ENCODE data around the gene DNASE1L1.
A peak's percentile ranks its signal among the peaks of the same experiment; 100 is the strongest.

DNASE1L1 gene

DNA sequence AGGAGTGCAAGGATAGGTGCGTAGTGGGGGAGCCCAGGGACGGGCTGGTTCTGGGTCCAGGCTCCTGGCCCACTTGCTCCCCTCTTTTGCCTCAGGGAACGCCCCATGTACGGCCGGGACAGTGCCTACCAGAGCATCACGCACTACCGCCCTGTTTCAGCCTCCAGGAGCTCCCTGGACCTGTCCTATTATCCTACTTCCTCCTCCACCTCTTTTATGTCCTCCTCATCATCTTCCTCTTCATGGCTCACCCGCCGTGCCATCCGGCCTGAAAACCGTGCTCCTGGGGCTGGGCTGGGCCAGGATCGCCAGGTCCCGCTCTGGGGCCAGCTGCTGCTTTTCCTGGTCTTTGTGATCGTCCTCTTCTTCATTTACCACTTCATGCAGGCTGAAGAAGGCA is 28.3 kb downstream of the DNASE1L1 start:
- no peak for DNase-seq

DNA sequence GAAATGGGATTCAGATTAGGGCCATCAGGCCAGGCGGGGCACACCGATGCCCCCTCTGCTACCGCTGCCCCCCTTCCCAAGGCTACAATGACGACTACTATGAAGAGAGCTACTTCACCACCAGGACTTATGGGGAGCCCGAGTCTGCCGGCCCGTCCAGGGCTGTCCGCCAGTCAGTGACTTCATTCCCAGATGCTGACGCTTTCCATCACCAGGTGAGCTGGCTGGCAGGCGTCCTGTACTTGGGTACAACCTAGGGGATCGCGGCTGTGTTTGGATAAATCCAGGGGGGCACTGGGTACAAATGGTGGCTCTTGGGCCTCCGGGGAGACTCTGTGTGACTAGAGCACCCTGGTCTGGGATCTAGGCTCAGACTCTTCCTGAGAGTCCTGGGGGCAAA is 28.9 kb downstream of the DNASE1L1 start:
- DNase-seq = peak; percentile 17

DNA sequence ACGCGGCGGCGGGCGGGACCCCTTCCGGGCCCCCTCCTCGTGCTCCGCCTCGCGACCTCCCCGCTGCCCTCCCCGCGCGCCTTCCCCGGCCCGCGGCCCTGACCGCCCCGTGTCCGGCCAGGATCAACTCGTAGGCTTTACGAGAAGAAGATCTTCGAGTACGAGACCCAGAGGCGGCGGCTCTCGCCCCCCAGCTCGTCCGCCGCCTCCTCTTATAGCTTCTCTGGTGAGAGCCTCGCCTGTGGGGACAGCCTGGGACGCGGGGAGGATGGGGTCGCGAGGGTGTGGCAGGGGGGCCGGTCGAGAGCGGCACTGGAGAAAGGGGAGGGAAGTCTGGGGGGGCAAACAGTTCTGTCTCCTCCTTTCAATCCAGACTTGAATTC is 29.5 kb downstream of the DNASE1L1 start:
- DNase-seq = peak; percentile 0

DNA sequence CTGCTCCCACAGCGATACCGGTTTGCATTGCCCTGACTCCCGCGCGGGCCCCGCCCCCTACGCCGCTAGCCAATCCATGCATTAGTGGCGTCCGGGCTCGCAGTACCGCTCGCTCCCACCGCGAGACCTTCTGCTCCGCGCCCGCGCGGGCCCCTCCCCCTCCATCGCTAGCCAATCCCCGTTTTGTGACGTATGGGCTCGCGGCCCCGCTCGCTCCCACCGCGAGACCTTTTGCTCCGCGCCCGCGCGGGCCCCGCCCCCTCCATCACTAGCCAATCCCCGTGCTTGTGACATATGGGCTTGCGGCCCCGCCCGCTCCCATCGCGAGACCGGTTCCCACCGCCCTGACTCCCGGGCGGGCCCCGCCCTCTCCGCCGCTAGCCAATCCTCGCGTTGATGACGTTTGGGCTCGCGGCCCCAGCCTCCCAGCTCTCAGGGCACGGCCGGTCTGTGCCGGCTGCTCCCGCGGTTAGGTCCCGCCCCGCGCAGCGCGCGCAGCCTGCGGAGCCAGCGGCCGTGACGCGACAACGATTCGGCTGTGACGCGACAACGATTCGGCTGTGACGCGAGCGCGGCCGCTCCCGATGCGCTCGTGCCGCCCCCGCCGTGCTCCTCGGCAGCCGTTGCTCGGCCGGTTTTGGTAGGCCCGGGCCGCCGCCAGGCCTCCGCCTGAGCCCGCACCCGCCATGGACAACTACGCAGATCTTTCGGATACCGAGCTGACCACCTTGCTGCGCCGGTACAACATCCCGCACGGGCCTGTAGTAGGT is 30.1 kb downstream of the DNASE1L1 start, which contains the start of gene EMD:
Gene EMD (plus strand): TSS at position 497 of the 770 bp plus-strand sequence. CDS start 190 bp downstream, at position 687.
- peak; percentile 96 for DNase-seq

- peak; percentile 42 for DNase-seq
Observed at GRCh38 chrX:154378059-154378798, 30.8 kb downstream of the DNASE1L1 start.

DNA sequence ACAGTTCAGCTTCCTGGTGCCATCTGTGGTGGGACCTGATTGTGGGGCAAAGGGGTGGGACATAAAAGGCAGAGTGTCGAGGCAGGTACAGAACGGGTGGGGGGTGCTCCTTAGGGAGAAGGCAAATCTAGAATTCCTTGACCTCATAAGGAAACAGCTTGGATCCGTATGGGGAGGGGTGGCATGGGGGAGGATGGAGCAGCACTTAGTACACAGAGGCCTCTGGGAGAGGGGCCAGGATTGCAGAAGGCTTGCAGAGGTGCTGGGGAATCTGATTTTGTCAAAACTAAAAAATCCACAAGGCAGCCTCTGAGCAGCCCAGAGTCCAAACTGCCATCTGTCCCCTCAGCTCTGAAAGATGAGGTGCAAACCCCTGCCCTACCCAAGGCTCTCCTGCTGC is 32.3 kb downstream of the DNASE1L1 start:
- no peak for DNase-seq

- no peak for DNase-seq
Observed at GRCh38 chrX:154375156-154375504, 33.9 kb downstream of the DNASE1L1 start.

DNA sequence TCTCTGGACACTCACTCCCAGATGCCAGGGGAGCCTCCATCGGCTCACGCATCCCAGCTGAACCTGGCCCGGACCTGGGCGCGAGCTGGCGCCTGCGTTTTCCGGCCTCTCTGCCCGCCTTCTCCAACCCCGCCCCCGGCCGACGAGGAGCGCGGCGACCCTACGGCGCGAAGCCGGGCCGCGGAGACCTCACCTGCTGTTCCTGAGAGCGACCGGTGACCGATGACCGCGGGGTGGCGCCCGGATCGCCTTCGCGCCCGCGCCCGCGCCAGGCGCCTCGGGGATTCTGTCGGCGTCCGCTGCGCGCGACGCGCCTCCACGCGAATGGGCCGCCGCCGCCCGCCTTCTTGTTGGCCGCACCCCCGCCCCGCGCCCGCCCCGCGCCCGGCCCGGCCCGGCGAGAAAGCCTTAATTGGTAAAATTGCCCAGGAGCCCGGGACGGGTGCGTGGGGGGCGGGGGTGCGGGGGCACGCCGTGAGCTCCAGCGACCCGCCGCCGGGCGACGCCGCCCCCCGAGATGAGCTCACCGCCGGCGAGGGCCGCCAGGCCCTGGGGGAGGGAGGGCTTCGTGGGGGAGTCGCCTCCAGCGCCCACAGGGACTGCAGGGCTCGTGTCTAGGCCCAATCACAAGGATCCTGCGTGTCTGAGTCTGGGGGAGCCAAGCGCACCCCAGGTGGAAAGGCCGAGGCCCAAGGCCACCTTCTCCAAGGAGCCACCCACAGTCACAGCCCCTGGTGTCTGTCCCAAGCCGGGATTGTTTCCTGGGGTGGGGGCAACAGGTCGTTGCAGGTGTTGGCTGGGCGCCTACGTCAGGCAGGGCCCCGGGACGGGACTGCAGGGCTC is 34.5 kb downstream of the DNASE1L1 start, which contains the start of gene FLNA:
Gene FLNA (minus strand): TSS at position 322 of the 843 bp plus-strand sequence. CDS start 3,389 bp downstream, outside the sequence.
- no peak for DNase-seq

DNA sequence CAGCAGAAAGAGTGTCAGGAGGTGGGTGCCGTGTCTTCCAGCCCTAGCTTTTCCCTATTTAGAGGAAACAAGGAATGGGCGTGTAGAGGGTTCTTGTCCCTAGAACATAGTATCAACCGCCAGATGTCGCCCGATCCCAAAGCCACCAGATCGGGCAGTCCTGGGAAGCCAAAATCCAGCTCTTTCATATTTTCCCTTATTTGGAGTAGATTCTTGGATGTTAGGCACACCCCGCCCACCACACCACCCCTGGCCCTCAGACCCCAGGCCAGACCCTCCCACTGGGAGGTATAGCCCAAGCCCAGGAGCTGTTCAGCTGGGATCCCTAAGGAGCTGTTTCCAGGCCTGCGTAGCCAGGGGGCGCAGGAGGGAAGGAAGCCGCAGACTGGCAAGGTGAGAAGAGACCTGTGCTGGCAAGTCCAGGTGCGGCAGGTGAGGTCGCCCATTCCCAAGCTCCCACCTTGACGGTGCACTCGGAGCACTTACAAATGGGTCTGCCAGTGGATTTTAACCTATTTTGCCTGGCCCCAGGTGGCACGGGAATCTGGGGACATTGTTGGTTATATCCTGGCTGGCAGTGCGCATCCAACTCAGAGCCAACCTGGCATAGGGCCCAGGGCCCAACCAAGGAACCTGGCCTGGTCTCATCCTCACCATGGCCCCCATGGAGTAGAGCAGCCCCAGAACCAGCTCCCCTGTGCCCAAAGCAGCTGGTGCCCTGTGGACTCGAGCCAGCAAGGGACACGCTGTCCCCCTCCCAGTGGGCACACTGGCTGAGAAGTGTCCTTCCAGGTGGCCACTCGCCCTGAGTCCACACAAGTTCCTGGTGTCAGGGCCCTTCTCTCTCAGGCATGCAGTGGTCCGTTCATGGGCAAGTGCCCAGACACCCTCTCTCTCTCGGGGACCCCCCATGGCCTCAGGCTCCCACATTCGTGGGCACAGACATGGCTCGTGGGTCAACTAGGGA is 35.4 kb downstream of the DNASE1L1 start:
- peak; percentile 81 for DNase-seq

- peak; percentile 69 for DNase-seq
Observed at GRCh38 chrX:154372612-154373022, 36.4 kb downstream of the DNASE1L1 start.

DNA sequence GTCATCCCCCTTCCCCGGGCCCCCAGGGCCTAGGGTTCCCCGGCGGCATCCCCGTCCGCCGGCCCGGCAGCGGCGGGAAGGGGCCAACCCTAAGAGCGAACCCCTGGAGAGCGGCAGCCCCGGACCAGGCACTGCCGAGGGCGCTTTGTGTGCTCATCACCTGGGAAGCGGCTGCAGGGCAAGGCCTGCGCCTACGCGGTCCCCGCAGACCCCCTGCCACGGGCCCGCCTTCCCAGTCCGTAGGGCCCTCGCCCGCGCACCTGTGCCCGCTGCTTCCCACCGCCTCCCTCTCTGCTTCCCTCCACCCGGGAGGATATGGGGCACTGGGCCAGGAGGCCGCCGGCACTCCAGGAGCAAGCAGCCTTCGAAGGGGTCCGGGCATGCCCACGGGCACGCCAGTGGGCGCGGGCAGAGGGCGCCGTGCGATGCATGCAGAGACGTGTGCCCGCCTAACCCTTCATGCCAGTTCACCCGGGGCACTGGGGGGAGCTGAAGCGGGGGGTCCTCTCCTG is 37.2 kb downstream of the DNASE1L1 start:
- no peak for DNase-seq

DNA sequence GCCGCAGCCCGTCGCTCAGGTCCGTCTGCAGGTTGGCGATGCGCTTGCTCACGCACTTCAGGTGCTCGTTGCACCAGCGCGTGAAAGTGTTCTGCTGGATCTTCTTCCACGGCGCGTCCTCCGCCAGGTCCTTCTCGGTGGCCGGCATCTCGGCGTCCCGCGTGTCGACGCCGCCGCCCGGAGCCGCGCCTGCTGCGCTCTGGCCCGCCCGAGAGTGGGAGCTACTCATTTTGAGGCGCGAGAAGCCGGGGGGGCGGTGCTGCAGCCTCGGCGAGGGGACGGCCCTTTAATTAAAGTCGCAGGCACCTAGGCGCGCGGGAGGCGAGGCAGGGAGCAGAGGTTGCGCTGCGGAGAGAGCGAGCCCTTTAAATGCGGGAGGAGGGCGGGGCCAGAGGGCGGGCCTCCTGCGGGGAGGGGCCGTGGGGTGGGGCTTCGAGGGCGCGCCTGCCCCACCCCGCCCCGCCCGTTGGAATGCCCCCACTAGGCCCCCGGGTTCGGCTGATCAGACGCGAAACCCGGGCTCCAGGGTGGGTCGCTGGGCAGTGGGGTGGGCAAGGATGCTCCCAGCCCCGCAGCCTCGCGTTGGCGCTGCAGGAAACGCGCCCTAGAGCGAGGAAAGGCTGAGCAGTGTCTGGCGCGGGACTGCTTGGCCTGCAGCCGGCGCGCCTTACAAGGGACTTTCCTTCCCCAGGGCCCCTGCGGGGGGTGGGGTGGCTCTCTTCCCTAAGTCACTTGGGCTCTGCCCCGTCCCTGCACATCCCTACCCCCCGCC is 37.9 kb downstream of the DNASE1L1 start:
- DNase-seq = peak; percentile 91

- no peak for DNase-seq
Observed at GRCh38 chrX:154370300-154371016, 38.6 kb downstream of the DNASE1L1 start.

DNA sequence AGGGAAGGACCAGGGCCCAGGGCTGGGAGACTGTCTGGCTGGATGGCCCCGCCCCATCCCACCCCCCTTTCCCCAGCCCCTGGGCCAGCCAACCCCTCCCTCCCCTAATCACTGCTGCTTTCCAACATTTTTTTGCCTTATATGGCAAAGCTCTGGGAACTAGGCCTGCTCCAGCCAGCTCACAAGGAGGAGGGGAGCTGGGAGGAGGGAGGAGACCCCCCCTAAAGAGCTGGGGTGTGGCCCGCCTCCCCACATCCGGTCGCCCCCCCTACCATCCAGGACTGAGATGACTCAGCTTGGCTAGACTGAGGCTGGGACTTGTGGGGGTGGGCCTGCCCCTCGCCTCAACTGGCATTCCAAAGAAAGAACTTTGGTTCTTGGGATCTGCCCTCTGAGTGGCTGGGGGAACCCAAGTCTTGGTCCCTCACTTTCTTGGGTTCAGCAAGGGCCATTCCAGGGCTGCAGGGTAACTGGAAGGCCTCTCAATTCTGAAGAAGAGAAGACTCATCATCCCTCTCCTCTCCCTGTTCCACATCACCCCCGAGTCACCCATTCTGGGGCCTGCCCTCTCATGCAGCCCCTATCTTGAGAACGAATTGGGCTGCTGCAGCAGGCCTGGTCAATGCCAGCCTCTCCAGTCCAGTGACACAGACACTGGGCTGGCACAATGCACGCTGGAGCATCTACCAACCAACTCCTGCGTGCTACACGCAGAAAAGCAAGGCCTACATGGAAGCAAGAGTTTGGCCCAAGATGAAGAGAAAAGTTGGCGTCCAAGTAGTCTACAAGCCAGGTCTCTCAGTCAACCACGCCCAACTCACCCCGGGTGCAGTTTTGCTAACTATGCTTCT is 39.4 kb downstream of the DNASE1L1 start:
- DNase-seq = peak; percentile 88

GRCh38 chrX:154368630-154369448 is 40.2 kb downstream of the DNASE1L1 start:
- peak; percentile 86 for DNase-seq

DNA sequence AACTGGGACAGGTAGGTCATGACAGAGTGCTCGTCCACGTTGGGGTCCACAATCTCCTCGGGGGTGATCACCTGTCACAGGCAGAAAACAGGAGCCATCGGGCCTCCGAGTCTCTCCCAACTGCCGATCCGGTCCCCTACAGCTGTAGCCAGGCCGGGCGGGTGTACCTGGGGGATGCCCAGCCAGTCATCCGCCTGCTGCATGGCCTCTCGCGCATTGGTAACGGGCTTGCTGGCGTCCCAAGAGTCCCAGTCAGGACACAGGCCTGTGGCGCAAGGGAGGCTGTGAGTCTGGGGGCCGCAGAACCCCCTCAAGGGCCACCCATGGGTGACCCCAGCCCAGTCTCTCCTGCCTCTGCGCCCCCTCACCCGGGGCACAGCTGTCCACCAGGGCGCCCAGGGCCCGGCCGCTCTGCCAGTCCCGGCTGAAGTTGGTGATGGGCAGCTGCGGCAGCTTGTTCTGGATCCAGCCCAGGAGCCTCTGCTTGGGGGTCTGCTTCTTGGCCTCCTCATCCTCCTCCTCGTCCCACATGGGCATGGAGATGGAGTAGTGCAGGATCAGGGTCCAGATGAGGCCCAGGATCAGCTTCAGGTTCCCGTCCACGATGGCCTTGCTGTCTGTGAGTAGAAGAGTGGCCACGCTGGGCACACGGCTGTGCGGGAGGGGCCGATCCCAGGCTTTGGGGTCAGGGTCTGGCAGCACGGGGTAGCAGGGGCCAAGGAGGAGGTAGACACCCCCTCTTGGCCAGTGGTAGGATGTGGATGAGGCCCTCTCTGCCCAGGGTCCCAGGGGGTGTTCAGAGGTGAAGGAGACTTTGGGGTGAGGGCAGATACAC is 41.4 kb downstream of the DNASE1L1 start:
- no peak for DNase-seq

DNA sequence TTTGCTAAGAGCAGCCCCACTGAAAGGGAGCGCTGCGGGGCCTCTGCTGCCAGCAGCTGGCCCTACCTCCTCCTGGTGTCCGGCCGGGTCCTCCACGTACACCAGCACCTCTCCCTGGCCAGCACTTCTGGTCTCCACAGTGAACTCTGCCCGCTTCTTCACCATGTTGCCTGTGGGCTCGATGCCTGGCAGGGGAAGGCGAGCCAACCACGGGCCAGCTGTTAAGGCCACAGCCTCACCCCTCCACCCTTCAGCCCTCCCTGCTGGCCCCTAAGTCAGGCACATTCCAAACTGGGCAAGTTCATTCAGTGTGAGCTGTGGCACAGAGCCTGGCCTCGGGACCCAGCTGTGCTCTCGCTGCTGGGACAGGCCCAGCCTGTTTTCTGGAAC is 42.4 kb downstream of the DNASE1L1 start:
- DNase-seq = no peak

All from HCEC 1CT (cell line).